Loucy (cell line): ENCODE data around the gene PTPN2.

Source experiments
- H2AFZ ChIP-seq: fragments of 200-600 bp; sonication (generic); 2 replicates; pipeline ENCODE4 v1.6.0; 2016; ENCODE audit warnings: antibody characterized with exemption, mild to moderate bottlenecking, low read length, moderate library complexity
- H3F3A ChIP-seq: fragments of 200-600 bp; 2 replicates; pipeline ENCODE4 v1.6.0; 2016; ENCODE audit warnings: antibody characterized with exemption, low read depth, mild to moderate bottlenecking
- H3K27me3 ChIP-seq: fragments of 200-600 bp; sonication (generic); 2 replicates; pipeline ENCODE4 v1.6.1; 2014; ENCODE audit warnings: low read length, mild to moderate bottlenecking; ENCODE audit not compliant: insufficient read depth, poor library complexity, severe bottlenecking
- H3K36me3 ChIP-seq: fragments of 200-600 bp; sonication (generic); 2 replicates; pipeline ENCODE4 v1.6.1; 2016; ENCODE audit warnings: low read length; ENCODE audit not compliant: insufficient read depth
- H3K4me1 ChIP-seq: fragments of 200-600 bp; sonication (generic); 2 replicates; pipeline ENCODE4 v1.5.1; 2014; ENCODE audit warnings: low read length, mild to moderate bottlenecking; ENCODE audit not compliant: insufficient read depth, poor library complexity, severe bottlenecking
- H3K4me2 ChIP-seq: fragments of 200-600 bp; sonication (generic); 2 replicates; pipeline ENCODE4 v1.6.0; 2014; ENCODE audit warnings: antibody characterized with exemption, low read length, low read depth, mild to moderate bottlenecking; ENCODE audit not compliant: poor library complexity, severe bottlenecking
- H3K4me3 ChIP-seq: fragments of 200-600 bp; sonication (generic); 2 replicates; pipeline ENCODE4 v1.5.1; 2014; ENCODE audit warnings: low read length, mild to moderate bottlenecking, mixed read lengths; ENCODE audit not compliant: poor library complexity, severe bottlenecking
- H3K79me2 ChIP-seq: fragments of 200-600 bp; sonication (generic); 2 replicates; pipeline ENCODE4 v1.6.1; 2014; ENCODE audit warnings: low read length; ENCODE audit not compliant: insufficient read depth
- H3K9ac ChIP-seq: fragments of 200-600 bp; sonication (generic); 2 replicates; pipeline ENCODE4 v1.6.0; 2014; ENCODE audit warnings: mild to moderate bottlenecking, low read depth, low read length, moderate library complexity; ENCODE audit not compliant: poor library complexity, severe bottlenecking
- H3K9me2 ChIP-seq: fragments of 200-600 bp; sonication (generic); replicated peaks from 2 replicates; pipeline ENCODE4 v1.6.1; 2016; ENCODE audit warnings: low read depth, low read length, mixed read lengths
- H3K9me3 ChIP-seq: fragments of 200-600 bp; sonication (generic); 2 replicates; pipeline ENCODE4 v1.6.1; 2014; ENCODE audit warnings: mild to moderate bottlenecking, antibody characterized with exemption, low read length, low read depth; ENCODE audit not compliant: insufficient read depth
- H4K20me1 ChIP-seq: fragments of 200-600 bp; sonication (generic); 2 replicates; pipeline ENCODE4 v1.6.0; 2014; ENCODE audit warnings: antibody characterized with exemption, low read length, mild to moderate bottlenecking; ENCODE audit not compliant: insufficient read depth, poor library complexity, severe bottlenecking
- CTCF ChIP-seq: fragments of 200-600 bp; sonication (generic); conservative IDR thresholded peaks from 2 replicates; pipeline ENCODE4 v1.5.1; 2014; ENCODE audit warnings: mild to moderate bottlenecking, antibody characterized with exemption, low read length
- EZH2phosphoT487 ChIP-seq: fragments of 200-600 bp; IDR thresholded peaks from 2 replicates; pipeline ENCODE4 v1.6.1; 2018; ENCODE audit warnings: antibody characterized with exemption, mild to moderate bottlenecking, moderate library complexity, borderline replicate concordance

The PTPN2 gene

GRCh38 chr18:12842459-12843380, 41.3 kb downstream of the PTPN2 start:
- no peak for TF ChIP-seq CTCF
- TF ChIP-seq EZH2phosphoT487 = no peak
- Histone ChIP-seq H3K9ac (no peak overlapping the region), H3K9me3 (no peaks in the 10 kb centered on the region), H3F3A (0 out of 2 replicates have a peak, but pooled peaks cover 7% of the 10 kb centered on the region), H3K4me2 (no peak overlapping the region), H3K4me1 (peaks cover 45% of the 10 kb centered on the region), H3K27me3 (no peaks in the 10 kb centered on the region), H3K9me2 (no peaks in the 10 kb centered on the region), H2AFZ (no peak overlapping the region), H3K4me3 (no peak overlapping the region), H4K20me1 (no peaks in the 10 kb centered on the region), H3K36me3 (no peaks in the 10 kb centered on the region), H3K79me2 (peaks cover 46% of the 10 kb centered on the region)

- TF ChIP-seq EZH2phosphoT487 (no peak), CTCF (no peak)
- H3F3A ChIP-seq = 0 out of 2 replicates have a peak, but pooled peaks cover 7% of the 10 kb centered on the region
- peaks cover 47% of the 10 kb centered on the region for H3K79me2 ChIP-seq
- H3K9me2 ChIP-seq = no peaks in the 10 kb centered on the region
- H2AFZ ChIP-seq = no peak overlapping the region
- H3K4me2 ChIP-seq = no peak overlapping the region
- H3K4me3 ChIP-seq = no peak overlapping the region
- no peak overlapping the region for H3K9ac ChIP-seq
- H4K20me1 ChIP-seq = no peaks in the 10 kb centered on the region
- no peaks in the 10 kb centered on the region for H3K27me3 ChIP-seq
- peaks cover 47% of the 10 kb centered on the region for H3K4me1 ChIP-seq
- H3K36me3 ChIP-seq = peaks cover 3% of the 10 kb centered on the region; the same call in 1 of the 2 replicates
- no peaks in the 10 kb centered on the region for H3K9me3 ChIP-seq
These were observed 43.0 kb downstream of the PTPN2 start for GRCh38 chr18:12841070-12841469.

GRCh38 chr18:12840382-12840781, 43.7 kb downstream of the PTPN2 start:
- Histone ChIP-seq H3K79me2 (peaks cover 45% of the 10 kb centered on the region), H3K4me1 (peaks cover 47% of the 10 kb centered on the region), H3K4me3 (no peak overlapping the region), H3K4me2 (no peak overlapping the region), H3K9me3 (no peaks in the 10 kb centered on the region), H2AFZ (no peak overlapping the region), H3K36me3 (peaks cover 9% of the 10 kb centered on the region; the same call in 1 of the 2 replicates), H4K20me1 (no peaks in the 10 kb centered on the region), H3K27me3 (no peaks in the 10 kb centered on the region), H3K9ac (no peak overlapping the region), H3F3A (0 out of 2 replicates have a peak, but pooled peaks cover 7% of the 10 kb centered on the region), H3K9me2 (no peaks in the 10 kb centered on the region)
- TF ChIP-seq EZH2phosphoT487 (no peak), CTCF (no peak)
